ENCODE data around the gene SMURF1.

DNA sequence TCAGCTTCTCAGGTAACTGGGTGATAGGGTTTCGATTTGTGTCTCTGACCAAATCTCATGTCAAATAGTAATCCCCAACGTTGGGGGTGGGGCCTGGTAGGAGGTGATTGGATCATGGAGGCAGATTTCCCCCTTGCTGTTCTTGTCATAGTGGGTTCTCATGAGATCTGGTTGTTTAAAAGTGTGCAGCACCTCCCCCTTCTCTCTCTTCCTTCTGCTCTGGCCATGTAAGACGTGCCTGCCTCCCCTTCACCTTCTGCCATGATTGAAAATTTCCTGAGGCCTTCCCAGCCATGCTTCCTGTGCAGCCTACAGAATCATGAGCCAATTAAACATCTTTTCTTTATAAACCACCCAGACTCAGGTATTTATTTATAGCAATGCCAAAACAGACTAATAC, 21.9 kb upstream of the SMURF1 start:
- TF ChIP-seq POLR2AphosphoS5 (IDR thresholded peaks at IDR 0.05) (no peak), EP300 (IDR thresholded peaks at IDR 0.05) (no peak), POLR2A (IDR thresholded peaks at IDR 0.05) (no peak)
- TF ChIP-seq, protein P1, sequence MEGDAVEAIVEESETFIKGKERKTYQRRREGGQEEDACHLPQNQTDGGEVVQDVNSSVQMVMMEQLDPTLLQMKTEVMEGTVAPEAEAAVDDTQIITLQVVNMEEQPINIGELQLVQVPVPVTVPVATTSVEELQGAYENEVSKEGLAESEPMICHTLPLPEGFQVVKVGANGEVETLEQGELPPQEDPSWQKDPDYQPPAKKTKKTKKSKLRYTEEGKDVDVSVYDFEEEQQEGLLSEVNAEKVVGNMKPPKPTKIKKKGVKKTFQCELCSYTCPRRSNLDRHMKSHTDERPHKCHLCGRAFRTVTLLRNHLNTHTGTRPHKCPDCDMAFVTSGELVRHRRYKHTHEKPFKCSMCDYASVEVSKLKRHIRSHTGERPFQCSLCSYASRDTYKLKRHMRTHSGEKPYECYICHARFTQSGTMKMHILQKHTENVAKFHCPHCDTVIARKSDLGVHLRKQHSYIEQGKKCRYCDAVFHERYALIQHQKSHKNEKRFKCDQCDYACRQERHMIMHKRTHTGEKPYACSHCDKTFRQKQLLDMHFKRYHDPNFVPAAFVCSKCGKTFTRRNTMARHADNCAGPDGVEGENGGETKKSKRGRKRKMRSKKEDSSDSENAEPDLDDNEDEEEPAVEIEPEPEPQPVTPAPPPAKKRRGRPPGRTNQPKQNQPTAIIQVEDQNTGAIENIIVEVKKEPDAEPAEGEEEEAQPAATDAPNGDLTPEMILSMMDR (IDR thresholded peaks at IDR 0.05) = no peak
